Spleen (tissue), 11 donors: ENCODE results near the gene VGLL3. TPM values are rescaled to one million over a fixed set of nuclear protein-coding genes. Genes with fewer than 3 reads are reported as not detected.
"Not testable (repeated sequence)": the region's sequence is repeated elsewhere in the genome, so short reads cannot be mapped to it uniquely, and the experiment has no call there.

Source experiments
- DNase-seq: peaks from one replicate; pipeline ENCODE4 v3.0.0-alpha.2; 2020
- H3K27ac ChIP-seq, 8 donors: fragments of 200-600 bp; sonication (generic) in 7 of 8; 1 replicate in 4 of 8; 2 replicates in 4 of 8; pipeline versions ENCODE4 v1.5.0 to v1.8.0; 2016 to 2021; ENCODE audit warnings: inconsistent platforms in 4 of 8, mild to moderate bottlenecking in 4 of 8, moderate library complexity in 1 of 8
- H3K27me3 ChIP-seq, 7 donors: fragments of 200-600 bp; sonication (generic) in 6 of 7; replicated peaks in 1 of 7; 1 replicate in 4 of 7; 2 replicates in 3 of 7; pipeline versions ENCODE4 v1.5.0 to v1.8.0; 2016 to 2021; ENCODE audit warnings: inconsistent platforms in 3 of 7, mild to moderate bottlenecking in 1 of 7
- H3K36me3 ChIP-seq, 6 donors: fragments of 200-600 bp; sonication (generic) in 5 of 6; 1 replicate in 4 of 6; 2 replicates in 2 of 6; pipeline versions ENCODE4 v1.5.0 to v1.8.0; 2016 to 2021; ENCODE audit warnings: inconsistent platforms in 2 of 6
- H3K4me1 ChIP-seq, 6 donors: fragments of 200-600 bp; sonication (generic) in 5 of 6; 1 replicate in 3 of 6; 2 replicates in 3 of 6; pipeline versions ENCODE4 v1.5.0 to v1.8.0; 2016 to 2021; ENCODE audit warnings: inconsistent platforms in 3 of 6
- H3K4me3 ChIP-seq, 8 donors: fragments of 200-600 bp; sonication (generic) in 7 of 8; 1 replicate in 4 of 8; 2 replicates in 4 of 8; pipeline versions ENCODE4 v1.5.0 to v1.8.0; 2016 to 2021; ENCODE audit warnings: inconsistent platforms in 4 of 8, mild to moderate bottlenecking in 4 of 8, moderate library complexity in 2 of 8
- H3K9me3 ChIP-seq, 8 donors: fragments of 200-600 bp; sonication (generic) in 7 of 8; 1 replicate in 4 of 8; 2 replicates in 4 of 8; pipeline versions ENCODE4 v1.5.0 to v1.8.0; 2016 to 2021; ENCODE audit warnings: inconsistent platforms in 4 of 8
- CTCF ChIP-seq, 11 experiments: fragments of 200-600 bp in 7 of 11; fragments of 450-650 bp in 4 of 11; sonication (generic) in 4 of 11; IDR thresholded peaks in 8 of 11; conservative IDR thresholded peaks in 3 of 11; 1 replicate in 7 of 11; 2 replicates in 4 of 11; pipeline versions ENCODE4 v1.4.0 to v1.8.0; 2016 to 2021; ENCODE audit warnings: antibody characterized with exemption in 11 of 11, inconsistent platforms in 4 of 11, mild to moderate bottlenecking in 1 of 11
- POLR2A ChIP-seq, 3 donors: fragments of 450-650 bp; IDR thresholded peaks; one replicate each; pipeline ENCODE4 v1.5.1; 2017; ENCODE audit warnings: antibody characterized with exemption in 3 of 3, mild to moderate bottlenecking in 1 of 3
- POLR2AphosphoS5 ChIP-seq, 3 donors: sonication (generic); formaldehyde crosslinking; IDR thresholded peaks; one replicate each; pipeline ENCODE4 v1.5.1; 2017; ENCODE audit warnings: antibody characterized with exemption in 3 of 3
- WGBS, 5 donors: extraction: QIAGEN DNeasy Blood & Tissue Kit in 3 of 5; methylation state at CpG; one replicate each; pipeline versions ENCODE4 v1.1.5 to v1.1.7; 2013 to 2018; 5-methylcytosine and 5-hydroxymethylcytosine counted together
- intact Hi-C: fragments of 100-400 bp; cut with DNase I; formaldehyde crosslinking; loops from one replicate; pipeline ENCODE4 v1.15.0; 2023; ENCODE audit warnings: low total_unique reads
- polyA plus RNA-seq, 3 donors: library from polyadenylated mRNA; stranded (reverse); fragments of 200-250 nt; gene quantifications; one replicate each; pipeline ENCODE4 v1.2.1, GENCODE V29; 2013
- total RNA-seq, 7 donors: library from RNA; depleted of rRNA in 3 of 7; stranded (reverse); fragments of >200 nt in 3 of 7; fragmentation: NEBNext Ultra II Directional in 4 of 7; extraction: Animal tissue kit (Norgen Biotek cat#: 25700) in 4 of 7; gene quantifications; one replicate each; pipeline versions ENCODE4 v1.1.0 to v1.2.1, GENCODE V29; 2016 to 2021
- donor health status: healthy with polysubstance abuse.
- donor health status: DM: no; HTN: no; CAD: no; lungs with moderate emphysema.
- donor health status: DM: no; HTN: no; CAD: no.
- donor health status: Bipolar disorder and iron deficiency.
- donor health status: healthy.
- donor health status: DM: no; HTN: no; CAD: no.
- donor health status: DM: yes; HTN: yes; CAD: no.

The VGLL3 gene
- total and polyA plus RNA-seq, 10 donors: 0.26 to 9.9 (median 2.2) TPM

GRCh38 chr3:87035339-87035738 lies 44.4 kb upstream of the VGLL3 start:
- no peaks in the 10 kb centered on the region for H3K27me3 ChIP-seq
- no peaks in the 10 kb centered on the region for H3K36me3 ChIP-seq
- H3K27ac ChIP-seq: no peak overlapping the region
- 71 to 87% (median 76%) methylated on average over 3 of the region's 3 CpGs for WGBS, 5 donors
- no peak for DNase-seq
- peaks cover 0 to 3% (median 0%) of the 10 kb centered on the region in 8 donors for H3K9me3 ChIP-seq
- H3K4me3 ChIP-seq: no peak overlapping the region
- intact Hi-C loops: no loop called here
- no peak for TF ChIP-seq POLR2AphosphoS5 (IDR thresholded peaks at IDR 0.05)
- no peak for TF ChIP-seq POLR2A (IDR thresholded peaks at IDR 0.05)
- no peak for TF ChIP-seq CTCF (IDR thresholded peaks at IDR 0.05 in 8 of 11, conservative IDR thresholded peaks at IDR 0.05 in 3 of 11)
- no peaks in the 10 kb centered on the region for H3K4me1 ChIP-seq

DNA sequence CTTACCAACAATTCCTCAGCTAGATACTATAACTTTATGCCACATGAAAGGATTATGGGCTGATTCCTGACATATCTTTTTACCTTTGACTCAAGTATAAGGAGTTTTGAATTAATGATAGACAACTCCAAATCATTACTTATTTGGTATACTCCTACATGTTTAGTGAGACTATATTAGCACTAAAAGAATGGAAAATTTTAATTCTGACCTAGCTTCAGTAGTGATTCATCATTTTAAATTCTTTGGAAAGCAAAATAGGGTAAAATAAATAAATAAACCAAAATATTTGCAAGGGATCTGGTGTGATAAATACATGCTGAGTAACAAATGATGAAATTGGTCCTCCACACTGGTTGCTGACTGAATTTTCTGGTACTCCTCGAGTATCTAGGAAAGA lies 42.3 kb upstream of the VGLL3 start:
- Histone ChIP-seq H3K4me1 (no peaks in the 10 kb centered on the region), H3K27ac (no peak overlapping the region), H3K27me3 (no peaks in the 10 kb centered on the region), H3K4me3 (no peak overlapping the region), H3K36me3 (no peaks in the 10 kb centered on the region), H3K9me3 (peaks cover 0 to 3% (median 0%) of the 10 kb centered on the region in 8 donors)
- TF ChIP-seq POLR2AphosphoS5 (IDR thresholded peaks at IDR 0.05): no peak
- no peak for TF ChIP-seq POLR2A (IDR thresholded peaks at IDR 0.05)
- DNase-seq: no peak
- 37 to 64% (median 40%) methylated on average over 1 of the region's 1 CpG for WGBS, 5 donors
- intact Hi-C loops: no loop called here

DNA sequence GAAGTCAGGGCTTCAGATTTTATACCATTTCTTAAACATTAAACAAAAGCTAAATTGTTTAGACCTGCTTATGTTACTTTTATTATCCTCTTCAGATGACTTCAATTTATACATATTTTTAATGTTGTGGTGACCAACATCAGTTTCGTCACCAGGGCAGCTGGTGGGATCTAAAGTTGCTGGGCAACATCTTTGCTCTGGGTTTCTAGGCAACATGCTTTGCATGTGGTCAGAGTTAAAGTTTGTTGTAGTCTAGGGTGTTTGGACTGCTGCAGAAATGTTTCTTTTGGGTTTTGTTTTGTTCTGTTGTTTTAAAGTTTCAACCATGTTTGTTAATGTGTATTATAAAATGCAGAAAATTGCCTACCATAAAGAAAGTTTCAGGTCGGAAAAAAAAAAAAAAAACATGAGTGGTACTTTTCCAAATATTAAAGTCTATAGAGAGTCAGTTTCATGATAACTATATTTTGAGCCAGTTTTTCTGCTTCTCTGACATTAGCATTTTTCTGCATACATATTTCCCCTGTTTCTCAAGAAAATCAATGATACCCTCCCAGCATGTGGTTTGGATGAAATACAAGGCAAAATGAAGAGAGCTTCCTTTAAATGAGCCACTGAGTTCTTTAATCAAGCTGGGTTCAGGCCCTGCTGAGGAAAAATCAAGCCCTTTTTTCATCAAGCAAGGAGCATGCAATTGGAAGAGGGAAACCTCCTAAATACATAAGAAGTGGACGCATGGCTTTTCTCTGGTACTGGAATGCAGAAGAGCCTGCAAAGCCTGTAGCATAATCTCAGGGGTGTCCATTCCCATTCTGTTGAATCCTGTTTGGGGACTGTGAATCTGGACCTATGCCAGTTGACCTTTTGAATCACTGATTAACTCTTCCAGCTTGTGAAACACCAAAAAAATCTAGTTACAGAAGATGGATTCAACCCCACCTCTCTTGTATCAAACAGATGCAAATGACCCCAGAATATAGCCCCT lies 35.0 kb upstream of the VGLL3 start:
- H3K27me3 ChIP-seq: no peaks in the 10 kb centered on the region
- no peak overlapping the region for H3K4me3 ChIP-seq
- peaks cover 0 to 4% (median 0%) of the 10 kb centered on the region in 8 donors for H3K9me3 ChIP-seq
- H3K4me1 ChIP-seq: no peaks in the 10 kb centered on the region
- no peak for DNase-seq
- no peak overlapping the region for H3K27ac ChIP-seq
- H3K36me3 ChIP-seq: no peaks in the 10 kb centered on the region
- WGBS, 5 donors: 74 to 83% (median 77%) methylated on average over 3 of the region's 3 CpGs
- intact Hi-C loops: no loop called here
- TF ChIP-seq CTCF (IDR thresholded peaks at IDR 0.05 in 8 of 11, conservative IDR thresholded peaks at IDR 0.05 in 3 of 11): no peak
- no peak for TF ChIP-seq POLR2AphosphoS5 (IDR thresholded peaks at IDR 0.05)
- no peak for TF ChIP-seq POLR2A (IDR thresholded peaks at IDR 0.05)

- intact Hi-C loops, DNase-seq: not testable (repeated sequence)
- WGBS, 5 donors: 73 to 90% (median 80%) methylated on average over 6 of the region's 6 CpGs
Measured at GRCh38 chr3:87017370-87017769, 26.4 kb upstream of the VGLL3 start.

DNA sequence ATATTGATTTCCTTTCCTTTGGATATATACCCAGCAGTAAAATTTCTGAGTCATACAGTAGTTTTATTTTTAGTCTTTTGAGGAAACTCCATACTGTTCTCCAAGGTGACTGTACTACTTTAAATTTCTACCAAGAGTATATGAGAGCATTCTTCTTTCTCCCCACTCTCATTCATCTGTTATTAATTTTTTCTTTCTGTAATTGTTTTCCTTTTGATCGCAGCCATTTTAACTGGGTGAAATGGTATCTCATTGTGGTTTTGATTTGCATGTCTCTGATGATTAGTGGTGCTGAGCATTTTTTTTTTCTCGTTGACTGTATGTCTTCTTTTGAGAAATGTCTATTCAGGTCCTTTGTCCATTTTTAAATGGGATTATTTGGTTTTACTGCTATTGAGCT lies 18.3 kb upstream of the VGLL3 start:
- Histone ChIP-seq H3K4me3 (no peak overlapping the region), H3K27ac (no peak overlapping the region), H3K9me3 (peaks cover 0 to 7% (median 0%) of the 10 kb centered on the region in 8 donors), H3K27me3 (no peaks in the 10 kb centered on the region), H3K4me1 (no peaks in the 10 kb centered on the region), H3K36me3 (no peaks in the 10 kb centered on the region)
- intact Hi-C loops: no loop called here
- no peak for DNase-seq
- TF ChIP-seq CTCF (IDR thresholded peaks at IDR 0.05 in 8 of 11, conservative IDR thresholded peaks at IDR 0.05 in 3 of 11) (no peak), POLR2AphosphoS5 (IDR thresholded peaks at IDR 0.05) (no peak)
- WGBS, 5 donors: 36 to 75% (median 48%) methylated on average over 2 of the region's 2 CpGs

More at GRCh38 chr3:87017370-87017769, 26.4 kb upstream of the VGLL3 start:
- H3K4me1 ChIP-seq, H3K4me3 ChIP-seq, H3K27me3 ChIP-seq, H3K27ac ChIP-seq, H3K36me3 ChIP-seq: not testable (repeated sequence)
- H3K9me3 ChIP-seq: peaks cover 0 to 15% (median 3%) of the 10 kb centered on the region in 8 donors
